IPS-20b (cell line): ENCODE measurements around the gene PAPSS1.

Experiments used
- H3K27ac ChIP-seq: one replicate; pipeline ENCODE4 v1.5.1; 2013; ENCODE audit warnings: low read length
- H3K27me3 ChIP-seq: 2 replicates; pipeline ENCODE4 v1.6.1; 2013; ENCODE audit warnings: mild to moderate bottlenecking, low read length, inconsistent platforms; ENCODE audit not compliant: insufficient read depth
- H3K36me3 ChIP-seq: 2 replicates; pipeline ENCODE4 v1.6.1; 2013; ENCODE audit warnings: low read depth, mild to moderate bottlenecking, inconsistent platforms, low read length, moderate library complexity; ENCODE audit not compliant: insufficient read depth
- H3K4me1 ChIP-seq: 2 replicates; pipeline ENCODE4 v1.6.1; 2013; ENCODE audit warnings: mild to moderate bottlenecking, control low read depth, inconsistent platforms, low read length, moderate library complexity; ENCODE audit not compliant: insufficient read depth
- H3K4me3 ChIP-seq: 2 replicates; pipeline ENCODE4 v1.5.1; 2013; ENCODE audit warnings: mild to moderate bottlenecking, low read length, inconsistent platforms
- H3K9ac ChIP-seq: 2 replicates; pipeline ENCODE4 v1.6.1; 2013; ENCODE audit warnings: low read depth, mild to moderate bottlenecking, inconsistent platforms, low read length, moderate library complexity
- H3K9me3 ChIP-seq: 2 replicates; pipeline ENCODE4 v1.6.1; 2013; ENCODE audit warnings: mild to moderate bottlenecking, low read depth, low read length, inconsistent platforms; ENCODE audit not compliant: insufficient read depth

Gene PAPSS1

DNA sequence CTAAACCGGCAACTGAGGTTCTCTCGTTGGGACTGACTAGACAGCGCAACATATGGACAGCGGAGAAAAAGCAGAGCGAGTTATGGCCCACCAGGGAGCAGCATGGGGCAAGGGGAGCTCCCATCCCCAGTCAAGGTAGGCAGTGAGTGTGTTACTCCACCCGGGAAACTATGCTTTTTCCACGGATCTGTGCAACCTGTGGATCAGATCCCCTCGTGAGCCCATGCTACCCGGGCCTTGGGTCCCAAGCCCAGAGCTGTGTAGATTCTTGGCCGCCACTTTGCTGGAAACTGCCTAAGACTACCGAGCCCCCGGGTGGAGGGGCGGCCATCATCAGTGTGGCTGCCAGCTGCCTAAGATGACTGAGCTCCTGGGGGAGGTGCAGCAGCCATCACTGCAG lies 140.9 kb downstream of the PAPSS1 start:
- no peaks in the 10 kb centered on the region for H3K4me1 ChIP-seq
- no peak overlapping the region for H3K27ac ChIP-seq
- H3K9me3 ChIP-seq, result no peaks in the 10 kb centered on the region
- no peaks in the 10 kb centered on the region for H3K36me3 ChIP-seq
- no peak overlapping the region for H3K4me3 ChIP-seq
- no peak overlapping the region for H3K9ac ChIP-seq
- H3K27me3 ChIP-seq, result no peaks in the 10 kb centered on the region

GRCh38 chr4:107578321-107578720 lies 141.7 kb downstream of the PAPSS1 start:
- H3K27me3 ChIP-seq, result no peaks in the 10 kb centered on the region
- H3K27ac ChIP-seq, result no peak overlapping the region
- H3K4me1 ChIP-seq, result no peaks in the 10 kb centered on the region
- H3K9ac ChIP-seq, result no peak overlapping the region
- H3K9me3 ChIP-seq, result no peaks in the 10 kb centered on the region
- no peaks in the 10 kb centered on the region for H3K36me3 ChIP-seq
- no peak overlapping the region for H3K4me3 ChIP-seq

DNA sequence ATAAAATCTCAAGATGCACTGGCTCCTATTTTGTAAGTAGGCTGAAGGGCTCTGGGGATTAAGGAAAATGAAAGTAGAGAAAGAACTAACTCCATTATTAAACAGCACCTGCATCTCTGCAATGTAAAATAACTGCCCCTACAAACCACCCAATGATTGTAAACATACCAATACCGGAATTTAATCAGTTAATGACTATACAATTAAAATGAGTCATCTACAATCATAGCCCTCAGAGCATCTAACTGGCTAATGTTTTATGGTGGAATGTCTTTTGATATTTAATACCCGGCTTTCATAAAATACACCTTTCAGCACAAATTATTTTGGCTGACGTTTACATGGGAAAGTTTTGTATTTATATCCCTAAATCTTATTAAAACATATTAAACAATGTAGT lies 142.3 kb downstream of the PAPSS1 start:
- Histone ChIP-seq H3K9me3 (no peaks in the 10 kb centered on the region), H3K27me3 (no peaks in the 10 kb centered on the region), H3K9ac (no peak overlapping the region), H3K4me1 (no peaks in the 10 kb centered on the region), H3K27ac (no peak overlapping the region), H3K4me3 (no peak overlapping the region), H3K36me3 (no peaks in the 10 kb centered on the region)

DNA sequence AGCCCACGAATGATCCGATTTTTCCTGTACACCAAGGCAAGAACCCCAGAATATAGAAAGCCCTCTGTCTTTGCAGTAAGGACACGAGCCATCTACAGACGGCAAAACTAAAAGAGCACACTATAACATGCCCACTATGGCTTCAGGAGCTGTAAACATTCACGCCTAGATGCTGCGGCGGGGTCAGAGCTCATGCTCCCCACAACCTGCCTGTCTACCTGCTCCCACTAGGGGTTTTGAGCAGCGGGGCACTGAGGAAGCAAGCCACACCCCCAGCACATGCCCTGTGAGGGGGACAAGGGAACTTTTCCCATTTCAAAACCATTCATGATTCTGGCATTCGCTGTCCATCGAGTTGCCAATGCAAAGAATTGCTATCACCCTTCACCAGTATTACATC lies 144.8 kb downstream of the PAPSS1 start:
- no peak overlapping the region for H3K27ac ChIP-seq
- H3K9me3 ChIP-seq, result no peaks in the 10 kb centered on the region
- no peak overlapping the region for H3K4me3 ChIP-seq
- H3K9ac ChIP-seq, result no peak overlapping the region
- H3K4me1 ChIP-seq, result no peaks in the 10 kb centered on the region
- H3K36me3 ChIP-seq, result no peaks in the 10 kb centered on the region
- H3K27me3 ChIP-seq, result no peaks in the 10 kb centered on the region

- no peak overlapping the region for H3K9ac ChIP-seq
- no peaks in the 10 kb centered on the region for H3K27me3 ChIP-seq
- H3K4me1 ChIP-seq, result no peaks in the 10 kb centered on the region
- no peak overlapping the region for H3K27ac ChIP-seq
- H3K36me3 ChIP-seq, result no peaks in the 10 kb centered on the region
- no peak overlapping the region for H3K4me3 ChIP-seq
- H3K9me3 ChIP-seq, result no peaks in the 10 kb centered on the region
These were observed 147.8 kb downstream of the PAPSS1 start for GRCh38 chr4:107572281-107572680.

GRCh38 chr4:107570952-107571351 lies 149.1 kb downstream of the PAPSS1 start:
- Histone ChIP-seq H3K27me3 (no peaks in the 10 kb centered on the region), H3K27ac (no peak overlapping the region), H3K4me1 (no peaks in the 10 kb centered on the region), H3K9me3 (no peaks in the 10 kb centered on the region), H3K9ac (no peak overlapping the region), H3K4me3 (no peak overlapping the region), H3K36me3 (no peaks in the 10 kb centered on the region)

- Histone ChIP-seq H3K9me3 (no peaks in the 10 kb centered on the region), H3K9ac (no peak overlapping the region), H3K36me3 (no peaks in the 10 kb centered on the region), H3K27me3 (no peaks in the 10 kb centered on the region), H3K4me3 (no peak overlapping the region), H3K4me1 (0 out of 2 replicates have a peak, but pooled peaks cover 6% of the 10 kb centered on the region), H3K27ac (no peak overlapping the region)
These were observed 155.7 kb downstream of the PAPSS1 start for GRCh38 chr4:107564326-107564725.
